Right lobe of liver (tissue), 4 donors: Measurements from ENCODE around the gene GATA5.

Source experiments
- CTCF ChIP-seq, 4 donors: fragments of 200-600 bp in 3 of 4; fragments of 450-650 bp in 1 of 4; IDR thresholded peaks; one replicate each; pipeline versions ENCODE4 v1.5.1 to v1.8.0; 2016 to 2022; ENCODE audit warnings: antibody characterized with exemption in 4 of 4, mild to moderate bottlenecking in 2 of 4
- POLR2A ChIP-seq: fragments of 450-650 bp; IDR thresholded peaks from one replicate; pipeline ENCODE4 v1.6.1; 2017; ENCODE audit warnings: antibody characterized with exemption, mild to moderate bottlenecking
- donor health status: DM: no; HTN: no; CAD: no.
- donor health status: DM: no; HTN: no; CAD: no.
- donor health status: DM: no; HTN: yes; CAD: no.

- TF ChIP-seq CTCF (IDR thresholded peaks at IDR 0.05) (no peak), POLR2A (no peak)
These were observed 22.5 kb downstream of the GATA5 start for GRCh38 chr20:62453186-62453808.
